ENCODE measurements around the gene RAD51B. TPM values are rescaled to one million over a fixed set of nuclear protein-coding genes. Genes with fewer than 3 reads are reported as not detected.

Gene RAD51B
- total RNA-seq, 1 experiment from 2014 or later: 20.0 TPM

GRCh38 chr14:68534276-68534675 lies 714.7 kb downstream of the RAD51B start:
- RAD21 ChIA-PET (ENCODE audit: low non-redundant PET in 1 of 2, low total read pairs in 2 of 2, uncharacterized antibody in 2 of 2, unreplicated experiment in 2 of 2): no interaction called here
- BruUV-seq (replicated peaks): no TSS peak
- no peak for DNase-seq (ENCODE audit: low read depth, low spot score)

More at GRCh38 chr14:68534276-68534675, 714.7 kb downstream of the RAD51B start:
- Histone ChIP-seq H3K9ac (ENCODE audit: low read length) (no peak overlapping the region), H3K27me3 (ENCODE audit: insufficient read depth, low read length) (no peaks in the 10 kb centered on the region), H3K79me2 (ENCODE audit: insufficient read depth, low read length) (no peaks in the 10 kb centered on the region), H3K4me3 (replicated peaks in 1 of 2; ENCODE audit: low read depth in 1 of 2, low read length in 2 of 2) (no peak overlapping the region), H3K4me1 (ENCODE audit: control insufficient read depth in 1 of 2, insufficient read depth in 2 of 2, low read length in 2 of 2) (peaks cover 16 to 26% of the 10 kb centered on the region in 2 experiments), H3K9me3 (ENCODE audit: control insufficient read depth in 1 of 2, insufficient read depth in 1 of 2, low read depth in 1 of 2, low read length in 2 of 2) (peaks cover 0 to 20% of the 10 kb centered on the region in 2 experiments; a peak in 2 of 4 replicates), H3K4me2 (ENCODE audit: low read length) (no peak overlapping the region), H2AFZ (ENCODE audit: low read depth, low read length, poor library complexity, severe bottlenecking) (no peak overlapping the region), H3K27ac (ENCODE audit: low read depth, low read length) (no peak overlapping the region), H4K20me1 (ENCODE audit: insufficient read depth) (no peaks in the 10 kb centered on the region), H3K9me2 (ENCODE audit: insufficient read depth) (no peaks in the 10 kb centered on the region; the same call in 1 of the 2 replicates), H3K36me3 (ENCODE audit: control insufficient read depth in 1 of 2, insufficient read depth in 2 of 2, low read length in 2 of 2) (peaks cover 0 to 4% of the 10 kb centered on the region in 2 experiments; a peak in 1 of 4 replicates)
- POLR2A ChIA-PET: interaction anchor here (2.0 to 3.0 kb wide), 2 partner anchors 11 to 14 kb away, joined by 6 to 21 read pairs; no protein-coding TSS in a partner anchor
- CTCF ChIA-PET: interaction anchor here (1.5 kb wide), 1 partner anchor 16 kb away, joined by 3 read pairs; no protein-coding TSS in a partner anchor
- no peak for TF ChIP-seq POLR2AphosphoS5 (IDR thresholded peaks at IDR 0.05; ENCODE audit: low read depth, low read length)
- no peak for TF ChIP-seq RAD21 (IDR thresholded peaks at IDR 0.05; ENCODE audit: low read depth)
- TF ChIP-seq FOSL1 (IDR thresholded peaks at IDR 0.05; ENCODE audit: low read depth): no peak
- TF ChIP-seq, protein P1, sequence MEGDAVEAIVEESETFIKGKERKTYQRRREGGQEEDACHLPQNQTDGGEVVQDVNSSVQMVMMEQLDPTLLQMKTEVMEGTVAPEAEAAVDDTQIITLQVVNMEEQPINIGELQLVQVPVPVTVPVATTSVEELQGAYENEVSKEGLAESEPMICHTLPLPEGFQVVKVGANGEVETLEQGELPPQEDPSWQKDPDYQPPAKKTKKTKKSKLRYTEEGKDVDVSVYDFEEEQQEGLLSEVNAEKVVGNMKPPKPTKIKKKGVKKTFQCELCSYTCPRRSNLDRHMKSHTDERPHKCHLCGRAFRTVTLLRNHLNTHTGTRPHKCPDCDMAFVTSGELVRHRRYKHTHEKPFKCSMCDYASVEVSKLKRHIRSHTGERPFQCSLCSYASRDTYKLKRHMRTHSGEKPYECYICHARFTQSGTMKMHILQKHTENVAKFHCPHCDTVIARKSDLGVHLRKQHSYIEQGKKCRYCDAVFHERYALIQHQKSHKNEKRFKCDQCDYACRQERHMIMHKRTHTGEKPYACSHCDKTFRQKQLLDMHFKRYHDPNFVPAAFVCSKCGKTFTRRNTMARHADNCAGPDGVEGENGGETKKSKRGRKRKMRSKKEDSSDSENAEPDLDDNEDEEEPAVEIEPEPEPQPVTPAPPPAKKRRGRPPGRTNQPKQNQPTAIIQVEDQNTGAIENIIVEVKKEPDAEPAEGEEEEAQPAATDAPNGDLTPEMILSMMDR (IDR thresholded peaks at IDR 0.05 in 2 of 3, conservative IDR thresholded peaks at IDR 0.05 in 1 of 3; ENCODE audit: borderline replicate concordance in 1 of 3, insufficient read depth in 1 of 3, low read depth in 2 of 3, low read length in 2 of 3): no peak
- no peak for ATAC-seq
- intact Hi-C loops (cut with micrococcal nuclease): no loop called here

All from HCT116 (cell line).